ENCODE results near the gene SAP25.
"Not testable (repeated sequence)": the region's sequence is repeated elsewhere in the genome, so short reads cannot be mapped to it uniquely, and the experiment has no call there.

Gene SAP25

DNA sequence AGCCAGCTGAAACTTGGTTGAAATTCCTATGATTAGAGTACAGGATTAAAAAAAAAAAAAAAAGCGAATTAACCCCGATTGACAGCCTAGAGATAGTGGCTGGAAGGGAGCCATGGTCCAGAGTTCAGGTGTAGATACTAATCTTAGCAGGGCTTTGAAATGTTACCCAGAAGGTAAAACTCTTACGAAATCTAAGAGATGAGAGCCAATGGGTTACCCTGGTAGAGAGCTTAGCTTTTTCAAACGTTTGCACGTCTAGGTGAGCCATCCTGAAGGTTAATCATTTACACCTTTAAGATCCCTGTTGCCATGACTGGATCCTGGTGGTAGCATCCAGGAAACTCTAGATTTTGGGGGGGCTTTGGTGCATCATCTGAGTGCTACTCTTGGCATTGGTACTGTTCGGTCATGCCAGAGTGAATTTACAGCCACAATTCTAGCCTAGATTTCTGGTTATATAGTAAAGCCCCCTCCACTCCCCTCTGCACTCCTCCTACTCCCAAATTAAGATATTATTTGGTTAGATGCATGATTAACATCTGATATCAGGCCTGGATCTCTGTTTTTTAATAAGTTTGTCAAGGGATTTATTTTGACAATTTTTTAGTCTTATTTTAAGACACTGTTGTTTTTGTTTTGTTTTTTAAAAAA is 33.5 kb downstream of the SAP25 start:
- WGBS, 2 experiments (ENCODE audit: insufficient coverage in 2 of 2), result 39 to 40% methylated on average over 3 to 4 of the region's 6 CpGs
- H3K36me3 ChIP-seq (ENCODE audit: control insufficient read depth, insufficient read depth, low read length), result no peaks in the 10 kb centered on the region
- no peaks in the 10 kb centered on the region for H3K9me3 ChIP-seq (ENCODE audit: control insufficient read depth, low read length)
- H3K27ac ChIP-seq (ENCODE audit: low read depth, low read length, severe bottlenecking), result no peak overlapping the region
- peaks cover 6% of the 10 kb centered on the region for H3K4me1 ChIP-seq (ENCODE audit: control insufficient read depth, insufficient read depth, low read length, poor library complexity, severe bottlenecking)
- peak overlapping the region; percentile 76 for H3K4me3 ChIP-seq (ENCODE audit: extremely low read depth, insufficient read depth, low read length, poor library complexity, severe bottlenecking)

DNA sequence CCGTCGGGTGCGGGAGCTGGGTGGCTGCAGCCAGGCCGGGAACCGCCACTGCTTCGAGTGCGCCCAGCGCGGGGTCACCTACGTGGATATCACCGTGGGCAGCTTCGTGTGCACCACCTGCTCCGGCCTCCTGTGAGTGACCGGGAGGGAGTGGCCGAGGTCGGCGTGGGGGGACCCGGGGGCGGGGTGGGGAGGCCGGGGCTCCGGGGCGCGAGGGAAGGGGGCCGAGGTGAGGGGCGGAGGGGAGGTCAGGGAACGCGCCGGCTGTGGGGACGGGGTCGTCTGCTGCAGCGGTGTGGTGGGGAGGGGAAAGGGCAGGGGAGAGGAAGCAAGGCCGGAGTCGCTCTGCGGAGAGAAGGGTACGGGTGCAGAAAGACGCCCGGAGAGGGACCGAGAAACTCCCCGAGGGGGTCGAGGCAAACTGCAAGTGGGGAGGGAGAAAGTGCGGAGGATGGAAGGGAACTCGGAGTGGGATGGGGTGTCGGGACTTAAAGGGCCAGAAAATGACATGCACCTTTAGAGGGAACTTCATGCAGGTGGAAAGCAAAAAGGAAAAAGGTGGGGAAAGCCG is 34.2 kb downstream of the SAP25 start:
- Histone ChIP-seq H3K4me3 (ENCODE audit: extremely low read depth, insufficient read depth, low read length, poor library complexity, severe bottlenecking) (peak overlapping the region; percentile 76), H3K36me3 (ENCODE audit: control insufficient read depth, insufficient read depth, low read length) (no peaks in the 10 kb centered on the region), H3K9me3 (ENCODE audit: control insufficient read depth, low read length) (no peaks in the 10 kb centered on the region), H3K4me1 (ENCODE audit: control insufficient read depth, insufficient read depth, low read length, poor library complexity, severe bottlenecking) (no peaks in the 10 kb centered on the region), H3K27ac (ENCODE audit: low read depth, low read length, severe bottlenecking) (no peak overlapping the region)
- WGBS, 2 experiments (ENCODE audit: insufficient coverage in 2 of 2), result 0 to 1% methylated on average over 11 to 32 of the region's 44 CpGs

DNA sequence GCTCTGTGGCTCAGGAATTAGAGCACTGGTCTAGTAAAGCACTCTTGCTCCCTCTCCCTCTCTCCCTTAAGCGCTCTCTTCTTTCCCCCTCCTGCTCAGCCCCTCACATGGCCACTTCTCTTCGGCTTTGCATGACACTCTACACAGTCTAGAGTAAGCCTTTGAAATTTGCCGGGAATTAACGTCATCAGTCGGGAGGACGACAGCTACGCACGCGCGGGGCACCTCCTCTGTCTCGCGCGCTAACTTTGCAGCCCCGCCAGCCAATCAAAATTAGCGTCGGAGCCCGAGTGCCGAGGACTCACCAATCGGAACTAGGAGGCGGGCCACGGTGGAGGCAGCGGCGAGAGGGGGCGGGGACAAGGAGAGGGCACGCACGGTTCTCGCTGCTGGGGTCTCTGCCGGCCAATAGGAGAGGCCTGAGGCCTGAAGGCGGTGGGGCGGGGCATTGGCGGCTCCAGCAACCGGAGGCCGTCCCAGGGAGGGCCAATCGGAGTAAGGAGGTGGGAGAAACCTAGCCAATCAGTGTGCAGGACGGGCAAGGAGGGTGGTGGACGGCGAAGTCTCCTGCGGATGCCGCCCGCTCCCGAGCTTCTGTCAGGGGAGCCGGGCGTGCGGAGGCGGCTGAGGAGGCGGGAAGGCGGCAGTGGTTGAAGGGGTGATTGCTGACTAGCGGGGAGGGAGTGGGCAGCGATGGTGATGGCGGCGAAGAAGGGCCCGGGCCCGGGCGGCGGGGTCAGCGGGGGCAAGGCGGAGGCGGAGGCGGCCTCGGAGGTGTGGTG is 34.9 kb downstream of the SAP25 start, which contains the start of gene AGFG2:
Gene AGFG2 (plus strand): TSS at position 550 of the 782 bp plus-strand sequence. CDS start 144 bp downstream, at position 694.
- H3K4me3 ChIP-seq (ENCODE audit: extremely low read depth, insufficient read depth, low read length, poor library complexity, severe bottlenecking), result peak within 1 kb of the TSS; percentile 76
- H3K4me1 ChIP-seq (ENCODE audit: control insufficient read depth, insufficient read depth, low read length, poor library complexity, severe bottlenecking), result no peaks in the 10 kb centered on the region
- peak within 1 kb of the TSS; percentile 0 for H3K27ac ChIP-seq (ENCODE audit: low read depth, low read length, severe bottlenecking)
- 0 to 1% methylated on average over 40 to 46 of the region's 60 CpGs for WGBS, 2 experiments (ENCODE audit: insufficient coverage in 2 of 2)
- no peaks in the 10 kb centered on the region for H3K9me3 ChIP-seq (ENCODE audit: control insufficient read depth, low read length)
- H3K36me3 ChIP-seq (ENCODE audit: control insufficient read depth, insufficient read depth, low read length), result no peaks in the 10 kb centered on the region

DNA sequence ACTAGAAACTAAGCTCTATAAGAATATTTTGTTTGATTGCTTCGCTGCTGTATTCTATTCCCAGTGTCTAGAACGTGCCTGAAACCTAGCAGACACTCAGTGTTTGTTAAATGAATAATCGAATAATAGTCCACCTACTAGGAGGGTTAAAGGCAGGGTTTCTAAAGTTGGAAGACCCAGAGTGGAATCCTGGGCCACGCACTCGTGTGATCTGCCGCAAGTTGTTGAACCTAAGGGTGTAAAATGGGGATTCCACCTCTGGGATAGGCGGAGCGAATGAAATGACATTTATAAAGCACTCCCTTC is 35.4 kb downstream of the SAP25 start:
- Histone ChIP-seq H3K9me3 (ENCODE audit: control insufficient read depth, low read length) (no peaks in the 10 kb centered on the region), H3K4me1 (ENCODE audit: control insufficient read depth, insufficient read depth, low read length, poor library complexity, severe bottlenecking) (no peaks in the 10 kb centered on the region), H3K36me3 (ENCODE audit: control insufficient read depth, insufficient read depth, low read length) (no peaks in the 10 kb centered on the region), H3K27ac (ENCODE audit: low read depth, low read length, severe bottlenecking) (peak overlapping the region; percentile 0), H3K4me3 (ENCODE audit: extremely low read depth, insufficient read depth, low read length, poor library complexity, severe bottlenecking) (peak overlapping the region; percentile 76)
- WGBS, 2 experiments (ENCODE audit: insufficient coverage in 2 of 2), result 0 to 11% methylated on average over 3 to 6 of the region's 8 CpGs

DNA sequence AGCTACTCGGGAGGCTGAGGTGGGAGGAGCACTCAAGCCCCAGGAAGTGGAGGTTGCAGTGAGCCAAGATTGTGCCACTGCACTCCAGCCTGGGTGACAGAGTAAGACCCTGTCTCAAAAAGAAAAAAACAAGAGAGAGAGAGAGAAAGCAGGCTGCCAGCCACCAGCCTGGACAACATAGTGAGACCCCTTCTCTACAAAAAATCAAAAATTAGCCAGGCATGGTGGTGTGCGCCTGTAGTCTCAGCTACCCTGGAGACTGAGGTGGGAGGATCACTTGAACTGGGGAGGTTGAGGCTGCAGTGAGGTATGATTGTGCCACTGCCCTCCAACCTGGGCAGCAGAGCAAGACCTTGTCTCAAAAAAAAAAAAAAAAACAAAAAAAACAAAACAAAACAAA is 37.0 kb downstream of the SAP25 start:
- H3K4me3 ChIP-seq (ENCODE audit: extremely low read depth, insufficient read depth, low read length, poor library complexity, severe bottlenecking); H3K9me3 ChIP-seq (ENCODE audit: control insufficient read depth, low read length); H3K36me3 ChIP-seq (ENCODE audit: control insufficient read depth, insufficient read depth, low read length); H3K27ac ChIP-seq (ENCODE audit: low read depth, low read length, severe bottlenecking); H3K4me1 ChIP-seq (ENCODE audit: control insufficient read depth, insufficient read depth, low read length, poor library complexity, severe bottlenecking): not testable (repeated sequence)
- WGBS, 2 experiments (ENCODE audit: insufficient coverage in 2 of 2), result 78 to 100% methylated on average over 1 of the region's 2 CpGs

DNA sequence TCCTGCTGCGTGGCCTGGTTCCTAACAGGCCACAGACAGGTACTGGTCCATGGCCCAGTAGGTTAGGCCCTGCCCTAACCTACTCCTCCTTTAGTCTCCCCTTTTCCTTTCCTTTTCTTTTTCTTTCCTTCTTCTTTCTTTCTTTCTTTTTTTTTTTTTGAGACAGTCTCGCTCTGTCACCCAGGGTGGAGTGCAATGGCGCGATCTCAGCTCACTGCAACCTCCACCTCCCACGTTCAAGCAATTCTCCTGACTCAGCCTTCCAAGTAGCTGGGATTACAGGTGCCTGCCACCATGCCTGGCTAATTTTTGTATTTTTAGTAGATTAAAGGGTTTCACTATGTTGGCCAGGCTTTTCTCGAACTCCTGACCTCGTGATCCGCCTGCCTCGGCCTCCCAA is 37.7 kb downstream of the SAP25 start:
- not testable (repeated sequence) for H3K9me3 ChIP-seq (ENCODE audit: control insufficient read depth, low read length); H3K27ac ChIP-seq (ENCODE audit: low read depth, low read length, severe bottlenecking); H3K36me3 ChIP-seq (ENCODE audit: control insufficient read depth, insufficient read depth, low read length); H3K4me3 ChIP-seq (ENCODE audit: extremely low read depth, insufficient read depth, low read length, poor library complexity, severe bottlenecking); H3K4me1 ChIP-seq (ENCODE audit: control insufficient read depth, insufficient read depth, low read length, poor library complexity, severe bottlenecking)
- 80 to 88% methylated on average over 1 to 7 of the region's 9 CpGs for WGBS, 2 experiments (ENCODE audit: insufficient coverage in 2 of 2)

DNA sequence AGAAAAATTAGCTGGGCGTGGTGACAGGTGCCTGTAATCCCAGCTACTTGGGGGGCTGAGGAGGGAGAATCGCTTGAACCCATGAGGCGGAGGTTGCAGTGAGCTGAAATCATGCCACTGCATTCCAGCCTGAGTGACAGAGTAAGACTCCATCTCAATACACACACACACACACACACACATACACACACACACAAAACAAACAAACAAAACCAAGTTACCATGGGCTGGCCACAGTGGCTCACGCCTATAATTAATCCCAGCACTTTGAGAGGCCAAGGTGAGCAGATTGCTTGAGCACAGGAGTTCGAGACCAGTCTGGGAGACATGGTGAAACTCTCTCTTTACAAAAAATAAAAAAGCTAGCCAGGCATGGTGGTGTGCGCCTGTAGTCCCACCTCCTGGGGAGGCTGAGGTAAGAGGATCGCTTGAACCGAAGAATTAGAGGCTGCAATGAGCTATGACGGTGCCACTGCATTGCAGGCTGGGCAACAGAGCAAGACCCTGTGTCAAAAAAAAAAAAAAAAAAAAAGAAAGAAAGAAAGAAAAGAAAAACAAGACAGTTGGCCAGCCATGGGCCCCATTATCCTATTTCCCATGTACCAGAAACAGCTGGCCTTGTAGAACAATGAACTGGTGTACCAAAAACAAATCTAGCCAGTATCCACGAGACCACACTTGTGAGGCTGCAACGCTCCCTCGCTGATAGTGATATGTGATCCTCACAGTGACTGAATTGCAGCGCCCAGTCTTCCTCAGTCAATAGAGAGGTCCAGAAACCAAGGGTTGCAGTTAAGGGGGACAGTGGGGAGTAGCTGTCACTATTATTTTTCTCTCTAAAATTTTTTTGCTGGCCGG is 41.3 kb downstream of the SAP25 start:
- 91 to 95% methylated on average over 10 to 12 of the region's 14 CpGs for WGBS, 2 experiments (ENCODE audit: insufficient coverage in 2 of 2)
- Histone ChIP-seq H3K4me3 (ENCODE audit: extremely low read depth, insufficient read depth, low read length, poor library complexity, severe bottlenecking) (no peak overlapping the region), H3K4me1 (ENCODE audit: control insufficient read depth, insufficient read depth, low read length, poor library complexity, severe bottlenecking) (no peaks in the 10 kb centered on the region), H3K9me3 (ENCODE audit: control insufficient read depth, low read length) (no peaks in the 10 kb centered on the region), H3K36me3 (ENCODE audit: control insufficient read depth, insufficient read depth, low read length) (no peaks in the 10 kb centered on the region), H3K27ac (ENCODE audit: low read depth, low read length, severe bottlenecking) (no peak overlapping the region)

DNA sequence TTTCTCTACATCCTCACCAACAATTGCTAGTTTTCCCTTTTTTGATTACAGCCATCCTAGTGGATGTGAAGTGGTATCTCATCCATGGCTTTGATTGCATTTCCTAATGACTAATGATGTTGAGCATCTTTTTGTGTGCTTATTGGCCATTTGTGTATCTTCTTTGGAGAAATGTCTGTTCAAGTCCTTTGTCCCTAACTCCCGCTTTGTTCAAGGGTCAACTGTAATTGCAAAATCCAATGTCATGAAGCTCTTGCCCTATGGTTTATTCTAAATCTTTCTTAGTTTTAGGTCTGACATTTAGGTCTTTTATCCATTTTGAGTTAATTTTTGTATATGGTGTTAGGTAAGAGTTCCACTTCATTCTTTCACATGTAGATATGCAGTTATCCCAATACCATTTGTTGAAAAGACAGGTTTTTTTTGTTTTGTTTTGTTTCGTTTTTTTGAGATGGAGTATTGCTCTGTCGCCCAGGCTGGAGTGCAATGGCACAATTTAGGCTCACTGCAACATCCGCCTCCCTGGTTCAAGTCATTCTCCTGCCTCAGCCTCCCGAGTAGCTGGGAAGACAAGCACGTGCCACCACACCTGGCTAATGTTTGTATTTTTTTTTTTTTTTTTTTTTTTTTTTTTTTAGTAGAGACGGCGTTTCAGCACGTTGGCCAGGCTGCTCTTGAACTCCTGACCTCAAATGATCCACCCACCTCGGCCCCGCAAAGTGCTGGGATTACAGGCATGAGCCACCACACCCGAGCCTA is 45.4 kb downstream of the SAP25 start:
- H3K27ac ChIP-seq (ENCODE audit: low read depth, low read length, severe bottlenecking); H3K9me3 ChIP-seq (ENCODE audit: control insufficient read depth, low read length); H3K36me3 ChIP-seq (ENCODE audit: control insufficient read depth, insufficient read depth, low read length); H3K4me1 ChIP-seq (ENCODE audit: control insufficient read depth, insufficient read depth, low read length, poor library complexity, severe bottlenecking); H3K4me3 ChIP-seq (ENCODE audit: extremely low read depth, insufficient read depth, low read length, poor library complexity, severe bottlenecking): not testable (repeated sequence)
- WGBS, 2 experiments (ENCODE audit: insufficient coverage in 2 of 2), result 89 to 96% methylated on average over 4 to 9 of the region's 12 CpGs

DNA sequence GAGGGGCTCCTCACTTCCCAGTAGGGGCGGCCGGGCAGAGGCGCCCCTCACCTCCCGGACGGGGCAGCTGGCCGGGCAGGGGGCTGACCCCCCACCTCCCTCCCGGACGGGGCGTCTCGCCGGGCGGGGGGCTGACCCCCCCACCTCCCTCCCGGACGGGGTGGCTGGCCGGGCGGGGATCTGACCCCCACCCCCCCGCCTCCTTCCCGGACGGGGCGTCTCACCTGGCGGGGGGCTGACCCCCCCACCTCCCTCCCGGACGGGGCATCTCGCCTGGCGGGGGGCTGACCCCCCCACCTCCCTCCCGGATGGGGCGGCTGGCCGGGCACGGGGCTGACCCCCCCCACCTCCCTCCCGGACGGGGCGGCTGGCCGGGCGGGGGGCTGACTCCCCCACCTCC is 50.5 kb downstream of the SAP25 start:
- not testable (repeated sequence) for H3K36me3 ChIP-seq (ENCODE audit: control insufficient read depth, insufficient read depth, low read length); H3K4me3 ChIP-seq (ENCODE audit: extremely low read depth, insufficient read depth, low read length, poor library complexity, severe bottlenecking); H3K27ac ChIP-seq (ENCODE audit: low read depth, low read length, severe bottlenecking); H3K4me1 ChIP-seq (ENCODE audit: control insufficient read depth, insufficient read depth, low read length, poor library complexity, severe bottlenecking); H3K9me3 ChIP-seq (ENCODE audit: control insufficient read depth, low read length)
- no CpG with 5 or more reads among the region's 34 CpGs for WGBS, 2 experiments (ENCODE audit: insufficient coverage in 2 of 2)

Data from mesodermal cell (in vitro differentiated cells).